ENCODE data around the gene NUP188. TPM values are rescaled to one million over a fixed set of nuclear protein-coding genes. Genes with fewer than 3 reads are reported as not detected.

Gene NUP188
- total RNA-seq, 1 experiment from 2014 or later, result 98.9 TPM

GRCh38 chr9:128918921-128919320 lies 28.6 kb upstream of the NUP188 start:
- peaks cover 24% of the 10 kb centered on the region for H3K36me3 Mint-ChIP-seq
- no peak for TF ChIP-seq TCF7 (CRISPR knock-in tag; IDR thresholded peaks at IDR 0.05; ENCODE audit: low read depth)
- TF ChIP-seq OVOL2 (CRISPR knock-in tag; IDR thresholded peaks at IDR 0.05; ENCODE audit: borderline replicate concordance), result no peak
- TF ChIP-seq, protein P1, sequence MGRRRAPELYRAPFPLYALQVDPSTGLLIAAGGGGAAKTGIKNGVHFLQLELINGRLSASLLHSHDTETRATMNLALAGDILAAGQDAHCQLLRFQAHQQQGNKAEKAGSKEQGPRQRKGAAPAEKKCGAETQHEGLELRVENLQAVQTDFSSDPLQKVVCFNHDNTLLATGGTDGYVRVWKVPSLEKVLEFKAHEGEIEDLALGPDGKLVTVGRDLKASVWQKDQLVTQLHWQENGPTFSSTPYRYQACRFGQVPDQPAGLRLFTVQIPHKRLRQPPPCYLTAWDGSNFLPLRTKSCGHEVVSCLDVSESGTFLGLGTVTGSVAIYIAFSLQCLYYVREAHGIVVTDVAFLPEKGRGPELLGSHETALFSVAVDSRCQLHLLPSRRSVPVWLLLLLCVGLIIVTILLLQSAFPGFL (CRISPR knock-in tag; IDR thresholded peaks at IDR 0.05; ENCODE audit: borderline replicate concordance), result no peak
- TF ChIP-seq FOXK1 (CRISPR knock-in tag; IDR thresholded peaks at IDR 0.05), result no peak
- TF ChIP-seq, protein P2, sequence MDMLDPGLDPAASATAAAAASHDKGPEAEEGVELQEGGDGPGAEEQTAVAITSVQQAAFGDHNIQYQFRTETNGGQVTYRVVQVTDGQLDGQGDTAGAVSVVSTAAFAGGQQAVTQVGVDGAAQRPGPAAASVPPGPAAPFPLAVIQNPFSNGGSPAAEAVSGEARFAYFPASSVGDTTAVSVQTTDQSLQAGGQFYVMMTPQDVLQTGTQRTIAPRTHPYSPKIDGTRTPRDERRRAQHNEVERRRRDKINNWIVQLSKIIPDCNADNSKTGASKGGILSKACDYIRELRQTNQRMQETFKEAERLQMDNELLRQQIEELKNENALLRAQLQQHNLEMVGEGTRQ (CRISPR knock-in tag; IDR thresholded peaks at IDR 0.05), result no peak
- TF ChIP-seq ZNF425 (CRISPR knock-in tag; conservative IDR thresholded peaks at IDR 0.05), result no peak
- TF ChIP-seq ERG (CRISPR knock-in tag; IDR thresholded peaks at IDR 0.05), result no peak
- TF ChIP-seq GABPB1 (CRISPR knock-in tag; IDR thresholded peaks at IDR 0.05), result no peak
- no peak for TF ChIP-seq MXD4 (CRISPR knock-in tag; IDR thresholded peaks at IDR 0.05; ENCODE audit: borderline replicate concordance)
- TF ChIP-seq EMX1 (CRISPR knock-in tag; IDR thresholded peaks at IDR 0.05), result no peak
- no peak for TF ChIP-seq SOX15 (CRISPR knock-in tag; IDR thresholded peaks at IDR 0.05)
- TF ChIP-seq ZBTB21 (CRISPR knock-in tag; IDR thresholded peaks at IDR 0.05; ENCODE audit: borderline replicate concordance), result no peak
- no peak for TF ChIP-seq ZNF263 (CRISPR knock-in tag; IDR thresholded peaks at IDR 0.05; ENCODE audit: low read depth)
- TF ChIP-seq SMAD3 (CRISPR knock-in tag; IDR thresholded peaks at IDR 0.05; ENCODE audit: borderline replicate concordance), result no peak
- no peak for TF ChIP-seq ZNF512 (CRISPR knock-in tag; IDR thresholded peaks at IDR 0.05; ENCODE audit: borderline replicate concordance)
- no peak for TF ChIP-seq ELF4 (CRISPR knock-in tag; IDR thresholded peaks at IDR 0.05; ENCODE audit: low read depth)
- no peak for TF ChIP-seq NR3C1 (CRISPR knock-in tag; conservative IDR thresholded peaks at IDR 0.05; ENCODE audit: low read depth)
- ChIA-PET POLR2A (no interaction called here), CTCF (no interaction called here)
- no peaks in the 10 kb centered on the region for H3K9me3 Mint-ChIP-seq
- H3K4me1 Mint-ChIP-seq, result peaks cover 12% of the 10 kb centered on the region
- H3K27me3 Mint-ChIP-seq (ENCODE audit: low read depth), result no peaks in the 10 kb centered on the region
- DNase-seq (ENCODE audit: low spot score) (no peak), ATAC-seq (no peak)
- H3K4me3 Mint-ChIP-seq, result no peak overlapping the region
- H3K27ac Mint-ChIP-seq, result no peak overlapping the region

- H3K27me3 Mint-ChIP-seq (ENCODE audit: low read depth), result no peaks in the 10 kb centered on the region
- ChIA-PET CTCF (interaction anchor here (1.2 kb wide), 1 partner anchor 40 kb away, joined by 3 read pairs; no protein-coding TSS in a partner anchor), POLR2A (no interaction called here)
- no peaks in the 10 kb centered on the region for H3K9me3 Mint-ChIP-seq
- DNase-seq (ENCODE audit: low spot score) (no peak), ATAC-seq (no peak)
- peaks cover 24% of the 10 kb centered on the region for H3K36me3 Mint-ChIP-seq
- H3K4me3 Mint-ChIP-seq, result no peak overlapping the region
- peaks cover 12% of the 10 kb centered on the region for H3K4me1 Mint-ChIP-seq
- no peak overlapping the region for H3K27ac Mint-ChIP-seq
- TF ChIP-seq MXD4 (CRISPR knock-in tag; IDR thresholded peaks at IDR 0.05; ENCODE audit: borderline replicate concordance), result no peak
- TF ChIP-seq, protein P3, sequence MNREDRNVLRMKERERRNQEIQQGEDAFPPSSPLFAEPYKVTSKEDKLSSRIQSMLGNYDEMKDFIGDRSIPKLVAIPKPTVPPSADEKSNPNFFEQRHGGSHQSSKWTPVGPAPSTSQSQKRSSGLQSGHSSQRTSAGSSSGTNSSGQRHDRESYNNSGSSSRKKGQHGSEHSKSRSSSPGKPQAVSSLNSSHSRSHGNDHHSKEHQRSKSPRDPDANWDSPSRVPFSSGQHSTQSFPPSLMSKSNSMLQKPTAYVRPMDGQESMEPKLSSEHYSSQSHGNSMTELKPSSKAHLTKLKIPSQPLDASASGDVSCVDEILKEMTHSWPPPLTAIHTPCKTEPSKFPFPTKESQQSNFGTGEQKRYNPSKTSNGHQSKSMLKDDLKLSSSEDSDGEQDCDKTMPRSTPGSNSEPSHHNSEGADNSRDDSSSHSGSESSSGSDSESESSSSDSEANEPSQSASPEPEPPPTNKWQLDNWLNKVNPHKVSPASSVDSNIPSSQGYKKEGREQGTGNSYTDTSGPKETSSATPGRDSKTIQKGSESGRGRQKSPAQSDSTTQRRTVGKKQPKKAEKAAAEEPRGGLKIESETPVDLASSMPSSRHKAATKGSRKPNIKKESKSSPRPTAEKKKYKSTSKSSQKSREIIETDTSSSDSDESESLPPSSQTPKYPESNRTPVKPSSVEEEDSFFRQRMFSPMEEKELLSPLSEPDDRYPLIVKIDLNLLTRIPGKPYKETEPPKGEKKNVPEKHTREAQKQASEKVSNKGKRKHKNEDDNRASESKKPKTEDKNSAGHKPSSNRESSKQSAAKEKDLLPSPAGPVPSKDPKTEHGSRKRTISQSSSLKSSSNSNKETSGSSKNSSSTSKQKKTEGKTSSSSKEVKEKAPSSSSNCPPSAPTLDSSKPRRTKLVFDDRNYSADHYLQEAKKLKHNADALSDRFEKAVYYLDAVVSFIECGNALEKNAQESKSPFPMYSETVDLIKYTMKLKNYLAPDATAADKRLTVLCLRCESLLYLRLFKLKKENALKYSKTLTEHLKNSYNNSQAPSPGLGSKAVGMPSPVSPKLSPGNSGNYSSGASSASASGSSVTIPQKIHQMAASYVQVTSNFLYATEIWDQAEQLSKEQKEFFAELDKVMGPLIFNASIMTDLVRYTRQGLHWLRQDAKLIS (CRISPR knock-in tag; IDR thresholded peaks at IDR 0.05; ENCODE audit: borderline replicate concordance), result no peak
- no peak for TF ChIP-seq RORB (CRISPR knock-in tag; IDR thresholded peaks at IDR 0.05)
- TF ChIP-seq FOXJ3 (CRISPR knock-in tag; IDR thresholded peaks at IDR 0.05; ENCODE audit: borderline replicate concordance), result no peak
- TF ChIP-seq E2F4 (CRISPR knock-in tag; IDR thresholded peaks at IDR 0.05; ENCODE audit: borderline replicate concordance, low read depth), result no peak
- TF ChIP-seq, protein P4, sequence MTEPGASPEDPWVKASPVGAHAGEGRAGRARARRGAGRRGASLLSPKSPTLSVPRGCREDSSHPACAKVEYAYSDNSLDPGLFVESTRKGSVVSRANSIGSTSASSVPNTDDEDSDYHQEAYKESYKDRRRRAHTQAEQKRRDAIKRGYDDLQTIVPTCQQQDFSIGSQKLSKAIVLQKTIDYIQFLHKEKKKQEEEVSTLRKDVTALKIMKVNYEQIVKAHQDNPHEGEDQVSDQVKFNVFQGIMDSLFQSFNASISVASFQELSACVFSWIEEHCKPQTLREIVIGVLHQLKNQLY (CRISPR knock-in tag; IDR thresholded peaks at IDR 0.05), result no peak
Observed at GRCh38 chr9:128919402-128920089, 28.0 kb upstream of the NUP188 start.

All from WTC11 (cell line).